Measurements from ENCODE around the gene KCNG2. TPM values are rescaled to one million over a fixed set of nuclear protein-coding genes. Genes with fewer than 3 reads are reported as not detected.

Gene KCNG2
- total RNA-seq, 1 experiment from 2014 or later, result not detected

GRCh38 chr18:79943608-79944125, 145.9 kb downstream of the KCNG2 start:
- Histone ChIP-seq H4K20me1 (ENCODE audit: insufficient read depth) (no peaks in the 10 kb centered on the region), H3K4me1 (ENCODE audit: control insufficient read depth in 1 of 2, insufficient read depth in 2 of 2, low read length in 2 of 2) (no peaks in the 10 kb centered on the region), H3K36me3 (ENCODE audit: control insufficient read depth in 1 of 2, insufficient read depth in 2 of 2, low read length in 2 of 2) (peaks cover 13 to 24% of the 10 kb centered on the region in 2 experiments; a peak in 3 of 4 replicates), H3K9me2 (ENCODE audit: insufficient read depth) (no peaks in the 10 kb centered on the region), H3K79me2 (ENCODE audit: insufficient read depth, low read length) (peaks cover 88% of the 10 kb centered on the region), H2AFZ (ENCODE audit: low read depth, low read length, poor library complexity, severe bottlenecking) (no peak overlapping the region), H3K27me3 (ENCODE audit: insufficient read depth, low read length) (no peaks in the 10 kb centered on the region), H3K9ac (ENCODE audit: low read length) (no peak overlapping the region), H3K4me2 (ENCODE audit: low read length) (no peak overlapping the region), H3K4me3 (replicated peaks in 1 of 2; ENCODE audit: low read depth in 1 of 2, low read length in 2 of 2) (no peak overlapping the region), H3K9me3 (ENCODE audit: control insufficient read depth in 1 of 2, insufficient read depth in 1 of 2, low read depth in 1 of 2, low read length in 2 of 2) (no peaks in the 10 kb centered on the region), H3K27ac (ENCODE audit: low read depth, low read length) (no peak overlapping the region)
- TF ChIP-seq FOSL1 (IDR thresholded peaks at IDR 0.05; ENCODE audit: low read depth), result no peak
- no peak for TF ChIP-seq RAD21 (IDR thresholded peaks at IDR 0.05; ENCODE audit: low read depth)
- no peak for TF ChIP-seq ZBTB33 (IDR thresholded peaks at IDR 0.05; ENCODE audit: extremely low read depth, insufficient replicate concordance, low read length)
- TF ChIP-seq ATF3 (IDR thresholded peaks at IDR 0.05), result no peak
- TF ChIP-seq YY1 (IDR thresholded peaks at IDR 0.05; ENCODE audit: extremely low read depth, insufficient replicate concordance, low read depth, low read length), result no peak
- no peak for TF ChIP-seq POLR2AphosphoS5 (IDR thresholded peaks at IDR 0.05; ENCODE audit: low read depth, low read length)
- TF ChIP-seq CBX3 (IDR thresholded peaks at IDR 0.05; ENCODE audit: low read depth), result no peak
- TF ChIP-seq POLR2A (IDR thresholded peaks at IDR 0.05; ENCODE audit: borderline replicate concordance, extremely low read depth, insufficient read depth, insufficient read length), result no peak
- no peak for TF ChIP-seq SIN3A (IDR thresholded peaks at IDR 0.05; ENCODE audit: low read depth)
- TF ChIP-seq JUND (IDR thresholded peaks at IDR 0.05), result no peak
- no peak for TF ChIP-seq EGR1 (IDR thresholded peaks at IDR 0.05; ENCODE audit: low read depth)
- TF ChIP-seq ZFX (IDR thresholded peaks at IDR 0.05), result no peak
- TF ChIP-seq EZH2 (IDR thresholded peaks at IDR 0.05), result no peak
- TF ChIP-seq MAX (IDR thresholded peaks at IDR 0.05), result no peak
- TF ChIP-seq CTCF (IDR thresholded peaks at IDR 0.05 in 2 of 3, conservative IDR thresholded peaks at IDR 0.05 in 1 of 3; ENCODE audit: borderline replicate concordance in 1 of 3, insufficient read depth in 1 of 3, low read depth in 2 of 3, low read length in 2 of 3), result no peak
- TF ChIP-seq REST (IDR thresholded peaks at IDR 0.05; ENCODE audit: low read depth), result no peak
- no peak for TF ChIP-seq CEBPB (IDR thresholded peaks at IDR 0.05; ENCODE audit: low read depth)
- no peak for TF ChIP-seq EZH2phosphoT487 (IDR thresholded peaks at IDR 0.05; ENCODE audit: borderline replicate concordance)
- no peak for TF ChIP-seq ELF1 (IDR thresholded peaks at IDR 0.05; ENCODE audit: borderline replicate concordance, low read depth)
- DNase-seq (ENCODE audit: low read depth, low spot score) (no peak), ATAC-seq (no peak)
- no TSS peak for BruUV-seq (replicated peaks)
- RAD21 ChIA-PET (ENCODE audit: low non-redundant PET in 1 of 2, low total read pairs in 2 of 2, uncharacterized antibody in 2 of 2, unreplicated experiment in 2 of 2), result no interaction called here
- CTCF ChIA-PET, result no interaction called here
- intact Hi-C loops (cut with micrococcal nuclease), result no loop called here
- POLR2A ChIA-PET, result no interaction called here

Data from HCT116 (cell line).